K562 (cell line): ENCODE results near the gene AGRN.

Experiments
- EP300 ChIP-seq: IDR thresholded peaks from 2 replicates; pipeline ENCODE4 v1.6.1; 2012; ENCODE audit warnings: low read length, improper control_type of control experiment
- TARDBP ChIP-seq: fragments of 450-650 bp; IDR thresholded peaks from 2 replicates; pipeline ENCODE4 v1.6.1; 2016
- TF ChIP-seq, protein P1 (sequence below): fragments of 250-450 bp; sonication (Bioruptor Pico); IDR thresholded peaks from 2 replicates; pipeline ENCODE4 v1.5.0; 2020; ENCODE audit warnings: mild to moderate bottlenecking
- TF ChIP-seq, protein P2 (sequence below): sonication (generic); formaldehyde crosslinking; IDR thresholded peaks from 2 replicates; pipeline ENCODE4 v1.5.0; 2020; ENCODE audit warnings: missing genetic modification reagents

DNA sequence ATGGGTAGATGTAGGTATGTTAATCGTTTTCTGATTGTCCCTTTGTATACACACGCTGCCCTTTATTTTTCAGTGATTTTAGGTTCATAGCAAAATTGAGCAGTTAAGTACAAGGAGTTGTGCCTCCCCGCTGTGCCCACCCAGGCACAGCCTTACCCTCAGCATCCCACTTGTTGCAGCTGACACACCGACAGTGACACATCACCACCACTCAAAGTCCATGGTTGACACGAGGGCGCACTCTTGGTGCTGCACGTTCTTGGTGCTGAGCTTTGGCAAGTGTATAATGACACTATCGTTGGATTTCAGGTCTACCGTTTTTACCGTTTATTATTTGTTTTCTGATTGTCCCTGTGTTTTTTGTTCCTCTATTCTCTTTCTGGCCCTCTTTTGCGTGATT is 80.4 kb downstream of the AGRN start:
- no peak for TF ChIP-seq EP300
- no peak for TF ChIP-seq TARDBP
- TF ChIP-seq, protein P1, sequence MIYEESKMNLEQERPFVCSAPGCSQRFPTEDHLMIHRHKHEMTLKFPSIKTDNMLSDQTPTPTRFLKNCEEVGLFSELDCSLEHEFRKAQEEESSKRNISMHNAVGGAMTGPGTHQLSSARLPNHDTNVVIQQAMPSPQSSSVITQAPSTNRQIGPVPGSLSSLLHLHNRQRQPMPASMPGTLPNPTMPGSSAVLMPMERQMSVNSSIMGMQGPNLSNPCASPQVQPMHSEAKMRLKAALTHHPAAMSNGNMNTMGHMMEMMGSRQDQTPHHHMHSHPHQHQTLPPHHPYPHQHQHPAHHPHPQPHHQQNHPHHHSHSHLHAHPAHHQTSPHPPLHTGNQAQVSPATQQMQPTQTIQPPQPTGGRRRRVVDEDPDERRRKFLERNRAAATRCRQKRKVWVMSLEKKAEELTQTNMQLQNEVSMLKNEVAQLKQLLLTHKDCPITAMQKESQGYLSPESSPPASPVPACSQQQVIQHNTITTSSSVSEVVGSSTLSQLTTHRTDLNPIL: no peak
- TF ChIP-seq, protein P2, sequence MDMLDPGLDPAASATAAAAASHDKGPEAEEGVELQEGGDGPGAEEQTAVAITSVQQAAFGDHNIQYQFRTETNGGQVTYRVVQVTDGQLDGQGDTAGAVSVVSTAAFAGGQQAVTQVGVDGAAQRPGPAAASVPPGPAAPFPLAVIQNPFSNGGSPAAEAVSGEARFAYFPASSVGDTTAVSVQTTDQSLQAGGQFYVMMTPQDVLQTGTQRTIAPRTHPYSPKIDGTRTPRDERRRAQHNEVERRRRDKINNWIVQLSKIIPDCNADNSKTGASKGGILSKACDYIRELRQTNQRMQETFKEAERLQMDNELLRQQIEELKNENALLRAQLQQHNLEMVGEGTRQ: no peak
